Astrocyte (in vitro differentiated cells and primary cell): Measurements from ENCODE around the gene TFEB. TPM values are rescaled to one million over a fixed set of nuclear protein-coding genes. Genes with fewer than 3 reads are reported as not detected.

Experiments used
- DNase-seq: peaks from one replicate; pipeline ENCODE4 v3.0.0-alpha.2; 2010; ENCODE audit warnings: low read depth
- FAIRE-seq: peaks from 2 replicates; lab custom pipeline; 2011; peaks lifted over from hg19 to GRCh38; lab: Jason Lieb, UNC
- H2AFZ ChIP-seq: 2 replicates; pipeline ENCODE4 v1.6.0; 2012; ENCODE audit warnings: low read depth, low read length, inconsistent platforms
- H3K27ac ChIP-seq: 2 replicates; pipeline ENCODE4 v1.5.1; 2011; ENCODE audit warnings: low read depth, low read length, inconsistent platforms
- H3K27me3 ChIP-seq: 2 replicates; pipeline ENCODE4 v1.6.0; 2011; ENCODE audit warnings: low read length, inconsistent platforms; ENCODE audit not compliant: insufficient read depth
- H3K36me3 ChIP-seq: 2 replicates; pipeline ENCODE4 v1.5.1; 2011; ENCODE audit warnings: low read length, inconsistent platforms; ENCODE audit not compliant: insufficient read depth
- H3K4me1 ChIP-seq: 2 replicates; pipeline ENCODE4 v1.5.1; 2011; ENCODE audit warnings: low read length, inconsistent platforms; ENCODE audit not compliant: insufficient read depth
- H3K4me2 ChIP-seq: 2 replicates; pipeline ENCODE4 v1.6.0; 2012; ENCODE audit warnings: low read length, inconsistent platforms
- H3K4me3 ChIP-seq: 2 replicates; pipeline ENCODE4 v1.5.1; 2011; ENCODE audit warnings: low read depth, mild to moderate bottlenecking, low read length, inconsistent platforms; ENCODE audit not compliant: insufficient read depth
- H3K79me2 ChIP-seq: 2 replicates; pipeline ENCODE4 v1.6.0; 2012; ENCODE audit warnings: mild to moderate bottlenecking, low read length, inconsistent platforms; ENCODE audit not compliant: insufficient read depth
- H3K9ac ChIP-seq: 2 replicates; pipeline ENCODE4 v1.6.0; 2012; ENCODE audit warnings: mild to moderate bottlenecking, low read length, inconsistent platforms
- H3K9me3 ChIP-seq: 2 replicates; pipeline ENCODE4 v1.5.1; 2012; ENCODE audit warnings: low read depth, mild to moderate bottlenecking, low read length, inconsistent platforms; ENCODE audit not compliant: insufficient read depth
- H4K20me1 ChIP-seq: 2 replicates; pipeline ENCODE4 v1.6.0; 2012; ENCODE audit warnings: low read length, inconsistent platforms; ENCODE audit not compliant: insufficient read depth
- H3K27ac Mint-ChIP-seq: one replicate; pipeline ENCODE4 v1.8.0; 2021; ENCODE audit warnings: mild to moderate bottlenecking, mixed read lengths; ENCODE audit not compliant: unreplicated experiment
- H3K27me3 Mint-ChIP-seq: one replicate; pipeline ENCODE4 v1.8.0; 2021; ENCODE audit warnings: low read depth, mixed read lengths; ENCODE audit not compliant: unreplicated experiment
- H3K36me3 Mint-ChIP-seq: one replicate; pipeline ENCODE4 v1.8.0; 2021; ENCODE audit warnings: low read depth, mixed read lengths; ENCODE audit not compliant: unreplicated experiment
- H3K4me1 Mint-ChIP-seq: one replicate; pipeline ENCODE4 v1.8.0; 2021; ENCODE audit warnings: low read depth, mixed read lengths; ENCODE audit not compliant: unreplicated experiment
- H3K4me3 Mint-ChIP-seq: one replicate; pipeline ENCODE4 v1.8.0; 2021; ENCODE audit warnings: mild to moderate bottlenecking, moderate library complexity, mixed read lengths; ENCODE audit not compliant: unreplicated experiment
- H3K9me3 Mint-ChIP-seq: one replicate; pipeline ENCODE4 v1.8.0; 2021; ENCODE audit warnings: mild to moderate bottlenecking, mixed read lengths; ENCODE audit not compliant: unreplicated experiment
- CTCF ChIP-seq: IDR thresholded peaks from 2 replicates; pipeline ENCODE4 v1.5.1; 2011; ENCODE audit warnings: low read depth, mild to moderate bottlenecking, inconsistent platforms, low read length, moderate library complexity; ENCODE audit not compliant: insufficient read depth
- EZH2 ChIP-seq: IDR thresholded peaks from 2 replicates; pipeline ENCODE4 v1.6.1; 2012; ENCODE audit warnings: mild to moderate bottlenecking, low read length, inconsistent platforms; ENCODE audit not compliant: insufficient read depth
- total RNA-seq: library from RNA; stranded (reverse); gene quantifications from 2 replicates; pipeline ENCODE4 v1.2.1, GENCODE V29; 2021

TFEB gene
- total RNA-seq, 1 donor from 2014 or later, result 4.7 TPM

GRCh38 chr6:41769376-41769775 lies 34.0 kb upstream of the TFEB start:
- H3K4me1 Mint-ChIP-seq, result peaks cover 11% of the 10 kb centered on the region
- Histone ChIP-seq H3K79me2 (no peaks in the 10 kb centered on the region), H3K4me2 (no peak overlapping the region), H3K4me1 (peaks cover 5% of the 10 kb centered on the region), H2AFZ (no peak overlapping the region), H3K27me3 (no peaks in the 10 kb centered on the region), H4K20me1 (no peaks in the 10 kb centered on the region), H3K4me3 (no peak overlapping the region), H3K9me3 (no peaks in the 10 kb centered on the region), H3K36me3 (no peaks in the 10 kb centered on the region), H3K27ac (no peak overlapping the region), H3K9ac (no peak overlapping the region)
- H3K36me3 Mint-ChIP-seq, result peaks cover 19% of the 10 kb centered on the region
- H3K9me3 Mint-ChIP-seq, result no peaks in the 10 kb centered on the region
- TF ChIP-seq CTCF (no peak), EZH2 (no peak)
- no peaks in the 10 kb centered on the region for H3K27me3 Mint-ChIP-seq
- no peak for FAIRE-seq
- DNase-seq, result no peak
- no peak overlapping the region for H3K27ac Mint-ChIP-seq
- no peak overlapping the region for H3K4me3 Mint-ChIP-seq

GRCh38 chr6:41768545-41769308 lies 33.3 kb upstream of the TFEB start:
- no peaks in the 10 kb centered on the region for H4K20me1 ChIP-seq
- peaks cover 5% of the 10 kb centered on the region for H3K4me1 ChIP-seq
- no peaks in the 10 kb centered on the region for H3K36me3 ChIP-seq
- Mint-ChIP-seq H3K4me1 (peaks cover 11% of the 10 kb centered on the region), H3K36me3 (peaks cover 15% of the 10 kb centered on the region), H3K27me3 (no peaks in the 10 kb centered on the region), H3K9me3 (no peaks in the 10 kb centered on the region), H3K4me3 (no peak overlapping the region), H3K27ac (no peak overlapping the region)
- FAIRE-seq (no peak), DNase-seq (no peak)
- H3K27me3 ChIP-seq, result no peaks in the 10 kb centered on the region
- no peaks in the 10 kb centered on the region for H3K9me3 ChIP-seq
- H3K9ac ChIP-seq, result no peak overlapping the region
- no peak overlapping the region for H3K27ac ChIP-seq
- H3K4me2 ChIP-seq, result no peak overlapping the region
- no peak for TF ChIP-seq CTCF
- TF ChIP-seq EZH2, result no peak
- H3K79me2 ChIP-seq, result no peaks in the 10 kb centered on the region
- H3K4me3 ChIP-seq, result no peak overlapping the region
- no peak overlapping the region for H2AFZ ChIP-seq
